Activated CD4-positive, CD25-positive, alpha-beta regulatory T cell (primary cell): ENCODE data around the gene TBRG1.

Experiments
- DNase-seq, 4 experiments: peaks; one replicate each; lab custom pipeline; 2025; lab: John Stamatoyannopoulos, UW

Gene TBRG1

GRCh38 chr11:124618863-124619262, 3.8 kb upstream of the TBRG1 start:
- DNase-seq, result no peak

DNA sequence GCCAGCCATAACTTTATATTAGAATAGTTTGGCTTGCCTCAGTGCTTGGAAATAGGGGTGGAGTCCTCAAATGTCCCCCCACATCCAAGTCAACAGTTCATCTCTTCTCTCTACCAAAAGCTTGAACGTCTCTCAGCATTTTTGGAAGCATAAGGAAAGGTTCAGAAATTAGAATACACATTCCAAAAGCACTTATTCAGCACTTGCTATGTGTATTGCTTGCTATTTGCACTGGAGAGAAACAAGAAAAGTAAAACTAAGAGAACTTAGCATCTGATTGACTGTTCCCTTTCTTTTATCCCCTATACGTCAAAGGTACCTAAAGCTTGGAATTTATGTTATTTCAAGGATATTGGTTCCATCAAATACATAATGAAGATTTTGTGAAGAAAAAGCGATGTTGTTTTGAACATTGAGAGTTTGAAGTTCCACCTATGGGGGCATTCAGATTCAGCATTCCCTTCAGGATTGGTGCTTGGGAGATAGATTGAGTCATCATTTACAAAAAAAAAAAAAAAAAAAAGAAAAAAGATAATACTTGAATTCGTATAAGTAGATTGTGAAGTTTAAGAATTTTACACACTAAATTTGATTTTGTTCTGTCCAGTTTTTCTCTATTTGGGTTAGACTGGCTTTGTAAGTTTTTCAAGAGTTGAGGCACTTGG, 1.3 kb downstream of the TBRG1 start:
- DNase-seq, result no peak

- no peak for DNase-seq
Measured at GRCh38 chr11:124625504-124626168, 3.0 kb downstream of the TBRG1 start.

DNA sequence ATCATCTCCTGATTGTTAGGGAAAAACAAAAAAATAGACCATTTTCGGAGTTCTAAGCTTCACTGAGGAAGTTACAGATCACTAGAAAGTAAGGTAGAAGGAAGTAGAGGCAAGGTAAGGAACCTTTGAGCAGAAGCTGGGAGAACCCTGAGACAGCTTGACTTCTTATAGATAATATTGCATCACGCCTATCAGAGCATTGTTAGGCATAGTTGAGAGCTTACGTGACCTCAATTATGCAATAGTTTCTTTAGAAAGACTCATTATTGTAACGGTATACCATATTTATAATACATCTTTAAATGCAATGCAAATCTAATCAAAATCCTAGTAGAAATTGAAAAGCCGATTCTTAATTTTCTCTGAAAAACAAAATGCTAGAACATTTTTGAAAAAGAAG, 4.9 kb downstream of the TBRG1 start:
- no peak for DNase-seq

GRCh38 chr11:124629961-124630360, 7.3 kb downstream of the TBRG1 start:
- DNase-seq, result no peak

GRCh38 chr11:124633355-124633754, 10.7 kb downstream of the TBRG1 start:
- DNase-seq, result no peak

DNA sequence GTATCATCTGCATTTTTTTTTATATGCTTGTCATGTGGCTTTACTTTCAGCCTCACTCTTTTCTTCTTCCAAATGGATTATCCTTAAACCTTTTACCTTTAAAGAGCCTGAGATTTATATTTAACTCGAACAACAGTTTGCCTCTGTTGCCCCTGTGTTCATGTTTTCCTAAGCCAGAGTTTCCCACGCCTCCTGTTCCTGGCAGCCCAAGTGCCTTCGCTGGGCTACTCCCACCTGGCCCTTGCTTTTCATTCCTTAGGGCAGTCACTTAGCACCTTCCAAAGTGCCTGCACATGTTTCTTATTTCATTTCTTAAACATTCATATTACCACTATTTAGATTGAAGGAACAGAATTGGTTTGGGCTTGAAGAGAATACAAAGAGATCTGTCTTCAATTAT, 13.3 kb downstream of the TBRG1 start:
- no peak for DNase-seq

DNA sequence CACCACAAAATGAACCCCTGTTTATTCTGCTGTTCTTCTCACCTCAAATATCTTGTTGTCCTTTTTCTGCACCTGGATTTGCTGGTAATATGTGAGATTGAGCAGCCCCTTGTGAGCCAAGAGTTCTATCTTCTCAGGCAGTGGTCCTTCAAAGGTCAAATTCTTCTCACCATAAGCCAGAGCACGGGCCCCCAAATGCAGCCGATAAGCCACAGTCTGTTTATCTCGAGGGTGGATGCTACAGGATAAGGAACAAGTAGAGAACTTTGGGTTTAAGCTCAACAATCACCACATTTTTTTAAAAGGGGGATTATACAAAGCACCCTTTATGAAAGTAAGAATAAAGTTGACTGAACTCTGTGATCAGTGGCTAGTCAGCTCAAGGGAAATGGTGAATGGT, 15.8 kb downstream of the TBRG1 start:
- no peak for DNase-seq

DNA sequence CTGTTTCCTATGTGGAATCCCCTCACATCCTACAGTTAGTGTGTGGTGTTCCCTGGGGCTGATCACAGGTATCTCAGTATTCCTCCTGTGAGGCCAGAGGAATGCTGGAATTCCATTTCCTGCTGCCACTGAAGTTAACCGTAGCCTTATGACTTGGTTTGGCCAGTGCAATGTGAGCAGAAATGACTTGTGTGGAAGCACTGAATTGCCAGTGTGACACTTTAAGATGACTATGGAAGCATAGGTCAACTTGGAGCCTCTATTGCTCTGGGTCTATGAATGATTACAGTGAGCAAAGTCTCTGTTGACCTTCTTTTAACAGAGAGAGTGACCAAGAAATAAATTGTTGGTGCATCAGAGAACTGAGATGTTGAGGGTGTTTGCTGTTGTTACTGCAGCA, 16.5 kb downstream of the TBRG1 start:
- no peak for DNase-seq

DNA sequence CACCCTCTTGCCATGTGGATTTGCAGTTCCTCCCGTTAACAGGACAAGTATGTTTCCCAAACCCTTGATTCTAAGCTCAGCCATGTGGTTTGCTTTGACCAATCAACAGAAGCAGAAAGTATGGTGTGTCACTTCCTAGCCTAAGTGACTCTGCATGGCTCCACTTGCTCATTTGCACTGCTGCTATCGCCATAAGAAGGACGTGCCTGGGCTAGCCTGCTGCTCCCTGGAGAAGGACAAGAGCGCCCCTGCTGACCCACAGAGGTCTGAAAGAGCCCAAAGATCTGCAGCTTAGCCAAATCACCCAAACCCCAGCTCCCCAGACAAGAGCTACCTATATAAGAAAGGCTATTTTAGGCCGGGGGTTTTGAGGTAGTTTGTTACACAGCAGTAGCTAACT, 18.0 kb downstream of the TBRG1 start:
- DNase-seq, result no peak

GRCh38 chr11:124642628-124643027, 20.0 kb downstream of the TBRG1 start:
- no peak for DNase-seq

GRCh38 chr11:124643042-124643604, 20.5 kb downstream of the TBRG1 start:
- DNase-seq, result no peak

GRCh38 chr11:124643605-124644425, 21.2 kb downstream of the TBRG1 start:
- no peak for DNase-seq

DNA sequence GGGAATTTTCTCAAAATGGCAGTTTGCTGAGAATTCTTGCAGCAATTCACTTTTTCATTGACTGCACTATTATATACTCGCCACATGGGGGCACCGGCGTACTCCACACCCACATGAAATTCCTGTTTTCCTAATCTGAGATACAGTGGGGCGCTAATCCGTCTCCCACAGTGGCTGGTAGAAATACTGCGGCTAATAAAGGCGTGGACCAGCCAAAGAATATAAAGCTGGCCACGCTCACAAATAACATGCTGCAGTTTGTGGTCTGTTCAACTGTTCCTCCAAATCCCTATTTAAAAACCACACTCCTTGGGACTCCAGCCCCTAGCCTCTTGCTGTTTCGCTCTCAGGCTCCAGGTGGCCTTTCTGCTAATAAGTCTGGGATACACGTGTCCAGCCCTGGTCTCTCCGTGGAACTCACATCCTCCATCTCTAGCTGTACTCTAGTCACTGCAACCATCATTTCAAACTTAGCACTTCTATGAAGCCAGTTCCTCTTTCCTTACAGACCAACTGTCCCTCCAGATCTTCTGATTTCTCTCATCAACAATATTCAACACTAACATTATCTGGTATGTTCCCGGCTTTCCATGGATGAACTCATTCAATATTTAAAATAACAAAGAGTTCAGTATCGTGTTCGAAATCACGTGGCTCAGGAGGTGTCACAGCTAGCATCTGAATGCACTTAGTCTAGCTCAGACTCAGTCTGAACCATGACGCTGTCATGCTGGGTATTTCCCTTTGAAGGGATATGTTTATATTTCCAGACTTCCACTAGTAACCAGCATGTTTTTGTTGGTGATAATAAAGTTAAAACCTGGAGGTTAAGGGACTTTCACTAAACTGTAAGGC, 22.0 kb downstream of the TBRG1 start:
- DNase-seq, result no peak

GRCh38 chr11:124646148-124646547, 23.5 kb downstream of the TBRG1 start:
- no peak for DNase-seq

DNA sequence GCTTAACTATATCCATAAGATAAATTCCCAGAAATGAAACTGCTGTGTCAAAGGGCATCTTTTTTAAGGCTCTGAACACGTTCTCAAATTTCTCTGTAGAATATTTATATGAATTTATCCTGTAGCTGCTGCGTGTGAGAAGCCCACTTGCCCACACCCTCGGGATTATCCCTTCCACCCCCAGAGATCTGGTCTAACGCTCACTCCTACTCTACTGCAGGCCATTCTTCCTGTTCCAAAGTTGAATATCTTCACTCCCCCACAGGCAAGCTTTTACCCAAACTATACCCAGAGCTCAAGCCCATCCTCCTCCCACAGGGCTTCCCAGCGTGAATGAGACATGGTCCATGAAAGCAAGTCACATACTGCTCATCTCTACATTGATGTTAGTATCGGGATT, 25.9 kb downstream of the TBRG1 start:
- no peak for DNase-seq

DNA sequence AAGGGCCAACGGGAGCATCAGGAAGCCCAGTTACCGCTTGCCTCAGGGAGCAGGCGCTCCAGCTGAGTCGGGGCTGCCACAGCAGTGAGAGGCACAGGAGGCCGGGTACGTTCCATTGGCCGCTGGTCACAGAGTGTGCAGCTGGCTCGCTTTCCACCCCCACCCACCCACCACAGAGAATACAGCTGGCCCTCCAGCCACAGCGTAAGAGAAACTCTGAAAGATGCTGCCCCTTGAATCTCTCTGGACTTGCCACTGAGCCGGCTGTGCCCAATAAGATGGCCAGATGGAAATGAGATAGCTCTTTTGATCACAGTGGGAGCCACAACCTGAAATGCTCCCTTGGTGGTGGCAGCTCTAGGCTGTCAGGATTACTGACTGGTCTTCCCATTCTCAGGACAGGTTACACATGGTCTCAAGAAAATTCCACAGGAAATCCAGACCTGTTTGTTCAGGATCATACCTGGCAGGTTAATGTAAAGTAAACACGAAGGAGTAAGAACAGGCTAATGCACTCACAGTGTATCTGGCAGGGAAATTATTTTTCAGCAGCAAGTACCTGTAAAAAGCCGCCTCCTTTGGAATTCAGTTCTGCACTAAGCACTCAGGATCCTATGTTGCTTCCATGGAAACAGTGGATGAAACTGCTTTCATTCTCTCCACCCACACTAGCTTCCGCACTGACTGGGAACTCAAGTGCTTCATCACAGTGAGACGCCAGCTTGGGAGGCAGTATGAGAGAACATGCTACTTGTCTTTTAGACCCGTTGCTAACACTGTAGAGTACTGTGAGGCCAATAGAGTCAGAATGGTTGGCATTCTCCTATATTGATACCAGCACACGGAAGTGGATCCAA, 34.3 kb downstream of the TBRG1 start:
- DNase-seq, result no peak

DNA sequence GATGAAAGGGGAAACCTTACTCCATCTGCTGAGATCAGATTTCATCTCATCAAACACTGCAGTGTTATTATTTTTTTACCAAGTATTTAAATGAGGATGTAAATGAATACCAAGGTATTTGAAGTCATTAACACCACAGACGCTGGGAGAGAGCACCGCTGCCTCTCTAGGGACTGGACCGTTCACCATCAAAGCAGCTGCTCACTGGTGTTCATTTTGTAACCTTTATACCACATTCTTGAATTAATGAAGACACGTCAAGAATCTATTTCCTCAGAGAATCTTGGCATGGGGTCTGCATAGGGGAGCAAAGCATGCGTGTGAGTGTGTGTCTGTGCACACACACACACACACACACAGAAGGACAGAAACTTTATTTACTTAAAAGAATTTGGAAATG, 35.2 kb downstream of the TBRG1 start:
- DNase-seq, result no peak

DNA sequence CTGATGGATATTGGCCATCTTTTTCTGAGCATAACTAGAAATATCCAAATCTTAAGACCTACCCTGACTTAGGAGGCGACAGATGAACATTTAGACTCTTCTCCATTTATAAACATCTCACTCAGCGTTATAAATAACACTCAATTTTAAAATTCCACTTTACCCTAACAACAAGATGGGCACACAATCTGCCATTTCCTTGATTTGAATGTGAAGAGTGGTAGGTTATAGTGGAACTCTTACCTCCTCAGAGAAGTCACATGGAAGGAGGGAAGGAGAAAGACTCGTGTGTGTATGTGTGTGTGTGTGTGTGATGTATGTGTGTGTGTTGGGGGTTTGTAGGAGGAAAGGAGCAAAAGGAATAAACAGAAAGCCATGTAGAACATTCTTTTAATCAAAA, 35.8 kb downstream of the TBRG1 start:
- DNase-seq, result no peak

DNA sequence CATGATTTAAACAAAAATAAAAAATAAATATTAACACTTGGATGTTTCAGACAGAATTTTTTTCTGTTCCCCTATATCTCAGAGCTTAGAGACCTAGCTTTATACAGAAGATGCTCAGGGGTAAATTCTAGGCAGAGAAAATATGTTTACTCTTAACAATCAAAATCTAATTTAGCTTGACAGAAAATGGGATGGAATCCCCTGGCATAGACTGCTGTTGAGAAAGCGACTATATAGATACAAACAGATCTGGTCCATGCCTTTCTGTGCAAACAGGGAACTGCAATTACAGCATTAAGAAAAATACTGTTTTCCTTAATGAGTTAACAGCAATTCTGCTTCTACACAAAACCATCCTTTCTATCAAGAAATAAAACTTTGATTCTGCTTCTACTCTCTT, 36.3 kb downstream of the TBRG1 start:
- DNase-seq, result no peak

DNA sequence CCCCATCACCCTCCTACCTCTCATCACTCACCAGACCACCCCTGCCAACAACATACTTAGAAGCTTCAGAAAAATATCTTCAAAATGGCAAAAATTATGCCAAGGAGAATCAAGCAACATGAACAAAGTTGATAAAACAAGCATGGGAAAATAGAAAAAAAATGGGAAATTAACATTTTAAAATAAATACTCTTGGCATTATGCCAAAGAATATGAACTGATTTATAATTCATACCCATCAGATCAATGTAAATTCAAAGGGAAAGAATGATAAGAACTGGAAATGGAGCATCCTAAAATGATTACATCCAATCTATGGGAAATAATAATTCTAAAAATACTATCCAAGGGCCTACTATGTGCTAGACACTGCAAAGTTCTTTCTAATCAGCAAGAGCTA, 38.9 kb downstream of the TBRG1 start:
- no peak for DNase-seq
